HEK293 (cell line): ENCODE data around the gene SSBP2.
A peak's percentile ranks its signal among the peaks of the same experiment; 100 is the strongest.

Experiments
- CTCF ChIA-PET: fragments of 350-600 bp; formaldehyde crosslinking; extraction: SDS; loops from one replicate; lab custom pipeline; 2021; ENCODE audit warnings: antibody characterized with exemption; lab: Yijun Ruan, JAX
- POLR2A ChIA-PET: fragments of 300-600 bp; formaldehyde crosslinking; extraction: SDS; loops from one replicate; lab custom pipeline; 2020; ENCODE audit warnings: antibody characterized with exemption, inconsistent platforms; lab: Yijun Ruan, JAX
- H3K27ac ChIP-seq: fragments of 200-500 bp; sonication (Bioruptor generic); 2 replicates; pipeline ENCODE4 v1.5.1; 2014; ENCODE audit warnings: low read depth, low read length, control low read depth, inconsistent platforms; ENCODE audit errors: extremely low read depth
- H3K36me3 ChIP-seq, 2 experiments: fragments of 200-500 bp in 1 of 2; sonication (Bioruptor generic) in 1 of 2; 1 replicate in 1 of 2; 2 replicates in 1 of 2; pipeline ENCODE4 v1.5.1; 2014 to 2017; ENCODE audit warnings: inconsistent platforms in 2 of 2, low read length in 2 of 2; ENCODE audit not compliant: control insufficient read depth in 2 of 2, insufficient read depth in 1 of 2
- H3K4me1 ChIP-seq: fragments of 200-500 bp; sonication (Bioruptor generic); 2 replicates; pipeline ENCODE4 v1.5.1; 2014; ENCODE audit warnings: mild to moderate bottlenecking, low read length, inconsistent platforms; ENCODE audit not compliant: control insufficient read depth, insufficient read depth
- H3K4me3 ChIP-seq: 2 replicates; pipeline ENCODE4 v1.5.1; 2011; ENCODE audit warnings: low read depth, mild to moderate bottlenecking, control low read depth, low read length, moderate library complexity
- H3K9me3 ChIP-seq: fragments of 200-500 bp; sonication (Bioruptor generic); 2 replicates; pipeline ENCODE4 v1.5.1; 2014; ENCODE audit warnings: low read depth, low read length, inconsistent platforms; ENCODE audit not compliant: control insufficient read depth, insufficient read depth
- GLIS2 ChIP-seq: fragments of 450-650 bp; formaldehyde crosslinking; IDR thresholded peaks from 2 replicates; pipeline ENCODE4 v1.5.1; 2016; ENCODE audit warnings: missing biosample characterization, missing genetic modification characterization
- HOXC10 ChIP-seq: sonication (generic); formaldehyde crosslinking; IDR thresholded peaks from 2 replicates; pipeline ENCODE4 v1.8.1; 2023; ENCODE audit warnings: mild to moderate bottlenecking, missing genetic modification reagents
- PRDM10 ChIP-seq: fragments of 450-650 bp; formaldehyde crosslinking; IDR thresholded peaks from 2 replicates; pipeline ENCODE4 v1.5.1; 2016; ENCODE audit warnings: missing biosample characterization, missing genetic modification characterization
- SCRT2 ChIP-seq: fragments of 450-650 bp; formaldehyde crosslinking; IDR thresholded peaks from 2 replicates; pipeline ENCODE4 v1.5.1; 2016; ENCODE audit warnings: missing biosample characterization, missing genetic modification characterization
- ZBTB1 ChIP-seq: fragments of 450-650 bp; formaldehyde crosslinking; IDR thresholded peaks from 2 replicates; pipeline ENCODE4 v1.5.1; 2016; ENCODE audit warnings: missing biosample characterization, missing genetic modification characterization
- ZBTB20 ChIP-seq: fragments of 450-650 bp; formaldehyde crosslinking; IDR thresholded peaks from 2 replicates; pipeline ENCODE4 v1.5.1; 2016; ENCODE audit warnings: missing biosample characterization, missing genetic modification characterization
- ZBTB8A ChIP-seq: fragments of 450-650 bp; formaldehyde crosslinking; IDR thresholded peaks from 2 replicates; pipeline ENCODE4 v1.5.1; 2016; ENCODE audit warnings: missing biosample characterization, missing genetic modification characterization
- ZNF335 ChIP-seq: fragments of 450-650 bp; formaldehyde crosslinking; conservative IDR thresholded peaks from 2 replicates; pipeline ENCODE4 v1.5.1; 2016; ENCODE audit warnings: missing biosample characterization, missing genetic modification characterization
- ZNF341 ChIP-seq: fragments of 450-650 bp; formaldehyde crosslinking; IDR thresholded peaks from 2 replicates; pipeline ENCODE4; 2016; ENCODE audit warnings: low read depth, missing biosample characterization, missing genetic modification characterization
- ZNF394 ChIP-seq: fragments of 450-650 bp; formaldehyde crosslinking; IDR thresholded peaks from 2 replicates; pipeline ENCODE4 v1.5.1; 2016; ENCODE audit warnings: missing biosample characterization, missing genetic modification characterization, mild to moderate bottlenecking, moderate library complexity, borderline replicate concordance
- ZNF585B ChIP-seq: fragments of 450-650 bp; formaldehyde crosslinking; IDR thresholded peaks from 2 replicates; pipeline ENCODE4 v1.5.1; 2016; ENCODE audit warnings: missing biosample characterization, missing genetic modification characterization
- ZNF600 ChIP-seq: fragments of 450-650 bp; formaldehyde crosslinking; IDR thresholded peaks from 2 replicates; pipeline ENCODE4 v1.5.1; 2016; ENCODE audit warnings: missing biosample characterization, missing genetic modification characterization
- ZNF76 ChIP-seq: fragments of 450-650 bp; formaldehyde crosslinking; IDR thresholded peaks from 2 replicates; pipeline ENCODE4; 2016; ENCODE audit warnings: low read depth, missing biosample characterization, missing genetic modification characterization, borderline replicate concordance
- TF ChIP-seq, protein P1 (sequence below): fragments of 450-650 bp; formaldehyde crosslinking; IDR thresholded peaks from 2 replicates; pipeline ENCODE4 v1.5.1; 2016; ENCODE audit warnings: missing biosample characterization, missing genetic modification characterization
- TF ChIP-seq, protein P2 (sequence below): fragments of 450-650 bp; formaldehyde crosslinking; IDR thresholded peaks from 2 replicates; pipeline ENCODE4 v1.5.1; 2016; ENCODE audit warnings: missing biosample characterization, missing genetic modification characterization
- TF ChIP-seq, protein P3 (sequence below): fragments of 450-650 bp; formaldehyde crosslinking; optimal IDR thresholded peaks from 2 replicates; pipeline ENCODE3; 2016; ENCODE audit warnings: missing biosample characterization, mild to moderate bottlenecking, missing genetic modification characterization

Gene SSBP2

GRCh38 chr5:81749561-81750307, 1.2 kb downstream of the SSBP2 start:
- Histone ChIP-seq H3K36me3 (no peaks in the 10 kb centered on the region), H3K4me3 (peak overlapping the region; percentile 95), H3K9me3 (no peaks in the 10 kb centered on the region), H3K4me1 (0 out of 2 replicates have a peak, but pooled peaks cover 6% of the 10 kb centered on the region), H3K27ac (no peak overlapping the region)
- TF ChIP-seq ZNF600 (tag by site-specific recombination), result 0 out of 2 replicates have a peak, but pooled peaks have one; percentile 15
- no peak for TF ChIP-seq ZBTB1
- peak; percentile 35; the same call in 1 of the 2 replicates for TF ChIP-seq ZNF76 (tag by site-specific recombination)
- TF ChIP-seq ZNF335 (tag by site-specific recombination), result peak; percentile 46; the same call in 1 of the 2 replicates
- TF ChIP-seq, protein P1, sequence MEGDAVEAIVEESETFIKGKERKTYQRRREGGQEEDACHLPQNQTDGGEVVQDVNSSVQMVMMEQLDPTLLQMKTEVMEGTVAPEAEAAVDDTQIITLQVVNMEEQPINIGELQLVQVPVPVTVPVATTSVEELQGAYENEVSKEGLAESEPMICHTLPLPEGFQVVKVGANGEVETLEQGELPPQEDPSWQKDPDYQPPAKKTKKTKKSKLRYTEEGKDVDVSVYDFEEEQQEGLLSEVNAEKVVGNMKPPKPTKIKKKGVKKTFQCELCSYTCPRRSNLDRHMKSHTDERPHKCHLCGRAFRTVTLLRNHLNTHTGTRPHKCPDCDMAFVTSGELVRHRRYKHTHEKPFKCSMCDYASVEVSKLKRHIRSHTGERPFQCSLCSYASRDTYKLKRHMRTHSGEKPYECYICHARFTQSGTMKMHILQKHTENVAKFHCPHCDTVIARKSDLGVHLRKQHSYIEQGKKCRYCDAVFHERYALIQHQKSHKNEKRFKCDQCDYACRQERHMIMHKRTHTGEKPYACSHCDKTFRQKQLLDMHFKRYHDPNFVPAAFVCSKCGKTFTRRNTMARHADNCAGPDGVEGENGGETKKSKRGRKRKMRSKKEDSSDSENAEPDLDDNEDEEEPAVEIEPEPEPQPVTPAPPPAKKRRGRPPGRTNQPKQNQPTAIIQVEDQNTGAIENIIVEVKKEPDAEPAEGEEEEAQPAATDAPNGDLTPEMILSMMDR (tag by site-specific recombination), result 0 out of 2 replicates have a peak, but pooled peaks have one; percentile 18
- TF ChIP-seq, protein P2, sequence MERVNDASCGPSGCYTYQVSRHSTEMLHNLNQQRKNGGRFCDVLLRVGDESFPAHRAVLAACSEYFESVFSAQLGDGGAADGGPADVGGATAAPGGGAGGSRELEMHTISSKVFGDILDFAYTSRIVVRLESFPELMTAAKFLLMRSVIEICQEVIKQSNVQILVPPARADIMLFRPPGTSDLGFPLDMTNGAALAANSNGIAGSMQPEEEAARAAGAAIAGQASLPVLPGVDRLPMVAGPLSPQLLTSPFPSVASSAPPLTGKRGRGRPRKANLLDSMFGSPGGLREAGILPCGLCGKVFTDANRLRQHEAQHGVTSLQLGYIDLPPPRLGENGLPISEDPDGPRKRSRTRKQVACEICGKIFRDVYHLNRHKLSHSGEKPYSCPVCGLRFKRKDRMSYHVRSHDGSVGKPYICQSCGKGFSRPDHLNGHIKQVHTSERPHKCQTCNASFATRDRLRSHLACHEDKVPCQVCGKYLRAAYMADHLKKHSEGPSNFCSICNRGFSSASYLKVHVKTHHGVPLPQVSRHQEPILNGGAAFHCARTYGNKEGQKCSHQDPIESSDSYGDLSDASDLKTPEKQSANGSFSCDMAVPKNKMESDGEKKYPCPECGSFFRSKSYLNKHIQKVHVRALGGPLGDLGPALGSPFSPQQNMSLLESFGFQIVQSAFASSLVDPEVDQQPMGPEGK (tag by site-specific recombination), result peak; percentile 51; the same call in 1 of the 2 replicates
- no peak for TF ChIP-seq ZNF394 (tag by site-specific recombination)
- TF ChIP-seq GLIS2, result peak; percentile 42; the same call in 1 of the 2 replicates
- TF ChIP-seq HOXC10 (CRISPR knock-in tag), result no peak
- peak; percentile 89 for TF ChIP-seq PRDM10 (tag by site-specific recombination)
- peak; percentile 74 for TF ChIP-seq SCRT2
- TF ChIP-seq ZNF341, result peak; percentile 94; the same call in 1 of the 2 replicates
- TF ChIP-seq ZNF585B (tag by site-specific recombination), result no peak
- TF ChIP-seq, protein P3, sequence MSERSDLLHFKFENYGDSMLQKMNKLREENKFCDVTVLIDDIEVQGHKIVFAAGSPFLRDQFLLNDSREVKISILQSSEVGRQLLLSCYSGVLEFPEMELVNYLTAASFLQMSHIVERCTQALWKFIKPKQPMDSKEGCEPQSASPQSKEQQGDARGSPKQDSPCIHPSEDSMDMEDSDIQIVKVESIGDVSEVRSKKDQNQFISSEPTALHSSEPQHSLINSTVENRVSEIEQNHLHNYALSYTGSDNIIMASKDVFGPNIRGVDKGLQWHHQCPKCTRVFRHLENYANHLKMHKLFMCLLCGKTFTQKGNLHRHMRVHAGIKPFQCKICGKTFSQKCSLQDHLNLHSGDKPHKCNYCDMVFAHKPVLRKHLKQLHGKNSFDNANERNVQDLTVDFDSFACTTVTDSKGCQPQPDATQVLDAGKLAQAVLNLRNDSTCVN, result peak; percentile 38
- peak; percentile 26; the same call in 1 of the 2 replicates for TF ChIP-seq ZBTB20 (tag by site-specific recombination)
- TF ChIP-seq ZBTB8A, result peak; percentile 31; the same call in 1 of the 2 replicates
- ChIA-PET POLR2A (interaction anchor here (0.6 to 3.5 kb wide), 4 partner anchors 8 to 101 kb away, joined by 3 to 142 read pairs (median 4); no protein-coding TSS in a partner anchor), CTCF (interaction anchor here (0.6 to 1.9 kb wide), 3 partner anchors 87 to 416 kb away, joined by 3 to 9 read pairs (median 3); no protein-coding TSS in a partner anchor)
